ENCODE results near the gene HEXIM1.

GRCh38 chr17:45150911-45151809 is 2.9 kb downstream of the HEXIM1 start:
- no peak for TF ChIP-seq CTCF (IDR thresholded peaks at IDR 0.05)
- TF ChIP-seq REST (IDR thresholded peaks at IDR 0.05; ENCODE audit: insufficient read depth in 1 of 2, low read depth in 2 of 2, low read length in 1 of 2): no peak
- no peak for TF ChIP-seq SIN3A (IDR thresholded peaks at IDR 0.05; ENCODE audit: borderline replicate concordance, insufficient read depth, low read depth, low read length)

Measured in Panc1 (cell line).